ENCODE data around the gene SELENOT.

SELENOT gene

GRCh38 chr3:150663461-150663860 is 60.3 kb downstream of the SELENOT start:
- DNase-seq (ENCODE audit: low spot score) = no peak

GRCh38 chr3:150666167-150666566 is 63.0 kb downstream of the SELENOT start:
- DNase-seq (ENCODE audit: low spot score) = no peak

- no peak for DNase-seq (ENCODE audit: low spot score)
Measured at GRCh38 chr3:150673966-150674365, 70.8 kb downstream of the SELENOT start.

GRCh38 chr3:150675587-150675986 is 72.5 kb downstream of the SELENOT start:
- no peak for DNase-seq (ENCODE audit: low spot score)

All from HuH-7.5 (cell line).